Germinal center (tissue), 1 donor: ENCODE measurements around the gene INHBC.

Experiments used
- DNase-seq: peaks from one replicate; pipeline ENCODE4 v3.0.0; 2012; ENCODE audit warnings: mixed read lengths, low spot score

The INHBC gene

GRCh38 chr12:57454566-57455373 is 20.2 kb downstream of the INHBC start, which contains the start of gene INHBE:
Gene INHBE, plus strand, starts transcription at chr12:57455307. Its CDS starts 230 bp downstream, at chr12:57455537.
- no peak for DNase-seq

GRCh38 chr12:57455374-57456144 is 21.0 kb downstream of the INHBC start:
- DNase-seq = no peak

GRCh38 chr12:57456145-57456700 is 21.6 kb downstream of the INHBC start:
- peak; percentile 58 for DNase-seq

- DNase-seq = no peak
Observed at GRCh38 chr12:57456737-57457490, 22.3 kb downstream of the INHBC start.

GRCh38 chr12:57458665-57459054 is 24.1 kb downstream of the INHBC start:
- DNase-seq = no peak

GRCh38 chr12:57459055-57459749 is 24.6 kb downstream of the INHBC start:
- DNase-seq = peak; percentile 82

GRCh38 chr12:57459750-57460467 is 25.3 kb downstream of the INHBC start, which contains the start of gene GLI1:
Gene GLI1, plus strand, starts transcription at chr12:57459785. Its CDS starts 3,907 bp downstream, at chr12:57463692.
- no peak for DNase-seq

GRCh38 chr12:57460468-57460784 is 25.8 kb downstream of the INHBC start:
- DNase-seq = no peak

GRCh38 chr12:57460841-57461275 is 26.3 kb downstream of the INHBC start:
- no peak for DNase-seq

- peak; percentile 53 for DNase-seq
Observed at GRCh38 chr12:57461276-57461916, 26.8 kb downstream of the INHBC start.

GRCh38 chr12:57461917-57462250 is 27.3 kb downstream of the INHBC start:
- DNase-seq = no peak

GRCh38 chr12:57462251-57462911 is 27.8 kb downstream of the INHBC start:
- DNase-seq = peak; percentile 94

GRCh38 chr12:57462912-57463253 is 28.3 kb downstream of the INHBC start:
- no peak for DNase-seq

- no peak for DNase-seq
Observed at GRCh38 chr12:57464569-57464968, 30.0 kb downstream of the INHBC start.

GRCh38 chr12:57465030-57465746 is 30.6 kb downstream of the INHBC start:
- DNase-seq = no peak

- no peak for DNase-seq
Observed at GRCh38 chr12:57465747-57466505, 31.3 kb downstream of the INHBC start.

GRCh38 chr12:57467212-57467874 is 32.8 kb downstream of the INHBC start:
- DNase-seq = no peak

GRCh38 chr12:57467915-57468314 is 33.3 kb downstream of the INHBC start:
- no peak for DNase-seq
